Psoas muscle (tissue), 8 donors: ENCODE measurements around the gene TMPO. TPM values are rescaled to one million over a fixed set of nuclear protein-coding genes. Genes with fewer than 3 reads are reported as not detected.
"Not testable (repeated sequence)": the region's sequence is repeated elsewhere in the genome, so short reads cannot be mapped to it uniquely, and the experiment has no call there.

Source experiments
- ATAC-seq, 4 donors: fragments of 200-7000 bp; cut with Tn5 transposase; one replicate each; pipeline ENCODE4 v1.9.1; 2020; ENCODE audit warnings: moderate library complexity in 3 of 4, mild to moderate bottlenecking in 2 of 4
- DNase-seq, 2 donors: peaks; one replicate each; pipeline ENCODE4 v3.0.0-alpha.2; 2020
- H3K27ac ChIP-seq: fragments of 200-600 bp; one replicate; pipeline ENCODE4 v1.8.0; 2022
- H3K27me3 ChIP-seq, 3 donors: fragments of 200-600 bp in 1 of 3; one replicate each; pipeline versions ENCODE4 v1.6.1 to v1.8.0; 2013 to 2022; ENCODE audit warnings: low read length in 2 of 3, mild to moderate bottlenecking in 2 of 3, moderate library complexity in 1 of 3; ENCODE audit not compliant: insufficient read depth in 3 of 3
- H3K36me3 ChIP-seq, 2 donors: fragments of 200-600 bp in 1 of 2; one replicate each; pipeline versions ENCODE4 v1.6.1 to v1.8.0; 2013 to 2022; ENCODE audit warnings: low read depth in 1 of 2, mild to moderate bottlenecking in 1 of 2, moderate library complexity in 1 of 2; ENCODE audit not compliant: insufficient read depth in 1 of 2
- H3K4me1 ChIP-seq: fragments of 200-600 bp; one replicate; pipeline ENCODE4 v1.8.0; 2022
- H3K4me3 ChIP-seq: fragments of 200-600 bp; one replicate; pipeline ENCODE4 v1.8.0; 2022; ENCODE audit warnings: mild to moderate bottlenecking
- H3K9me3 ChIP-seq: fragments of 200-600 bp; one replicate; pipeline ENCODE4 v1.8.0; 2022
- WGBS, 3 donors: extraction: QIAGEN DNeasy Blood & Tissue Kit; methylation state at CpG; one replicate each; pipeline versions ENCODE4 v1.1.6 to v1.1.7; 2013; 5-methylcytosine and 5-hydroxymethylcytosine counted together
- intact Hi-C, 2 donors: fragments of 100-400 bp; cut with DNase I; formaldehyde crosslinking; loops; one replicate each; pipeline versions ENCODE4 v1.11.0 to v1.14.2; 2022
- polyA plus RNA-seq, 3 donors: library from polyadenylated mRNA; stranded (reverse); fragments of 200-250 nt; gene quantifications; one replicate each; pipeline ENCODE4 v1.2.3, GENCODE V29; 2013
- total RNA-seq, 4 donors: library from RNA; stranded (reverse); fragmentation: NEBNext Ultra II Directional in 2 of 4; extraction: Animal tissue kit (Norgen Biotek cat#: 25700) in 2 of 4; gene quantifications; one replicate each; pipeline versions ENCODE4 v1.2.1 to v1.2.4, GENCODE V29; 2021 to 2023
- TF ChIP-seq, protein P1 (sequence below): fragments of 200-600 bp; IDR thresholded peaks from one replicate; pipeline ENCODE4 v1.8.0; 2022; ENCODE audit warnings: antibody characterized with exemption
- donor health status: healthy with polysubstance abuse.
- donor health status: DM: no; HTN: no; CAD: no; lungs with moderate emphysema.
- donor health status: Bipolar disorder and iron deficiency.
- donor health status: healthy.
- donor health status: DM: yes; HTN: yes; CAD: no.
- donor health status: DM: no; HTN: no; CAD: no.
- donor health status: DM: no; HTN: no; CAD: no.
- donor health status: DM: yes; HTN: yes; CAD: no.

The TMPO gene
- total and polyA plus RNA-seq, 7 donors = 5.9 to 15.9 (median 9.1) TPM

DNA sequence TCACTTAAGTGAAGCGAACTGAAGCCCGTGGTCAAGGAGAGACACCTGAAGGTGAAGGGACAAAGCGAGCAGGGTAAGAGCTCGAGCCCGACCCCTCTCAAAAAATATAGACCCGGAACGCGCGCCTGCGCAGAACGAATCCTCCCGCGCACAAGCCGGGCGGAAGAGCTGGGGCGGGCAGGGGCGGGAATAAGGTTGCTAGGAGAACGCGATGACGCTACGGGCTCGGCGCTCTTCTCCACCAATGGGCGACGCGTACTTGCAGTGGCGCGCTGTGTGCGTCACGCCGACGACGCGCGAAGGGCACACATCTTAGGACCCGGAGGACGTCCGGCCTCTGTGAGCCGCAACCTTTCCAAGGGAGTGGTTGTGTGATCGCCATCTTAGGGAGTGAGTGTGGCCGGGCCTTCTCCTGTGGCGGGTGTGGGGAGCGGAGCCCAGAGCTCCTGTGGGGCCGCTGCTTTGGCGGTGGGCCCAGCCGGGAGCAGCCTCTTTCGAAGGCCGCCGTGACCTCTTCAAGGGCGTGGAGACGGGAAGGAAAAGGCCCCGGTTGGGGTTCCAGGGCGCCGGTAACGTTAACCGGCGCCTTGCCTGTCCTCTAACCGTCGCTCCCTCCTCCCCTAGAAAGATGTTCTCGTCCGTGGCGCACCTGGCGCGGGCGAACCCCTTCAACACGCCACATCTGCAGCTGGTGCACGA is 78.1 kb downstream of the TMPO start, which contains the start of gene SLC25A3:
TSS of gene SLC25A3 (plus strand) at position 336 of the 699 bp plus-strand sequence. CDS start at position 629, 293 bp downstream.
- 0 to 1% (median 0%) methylated on average over 61 to 67 of the region's 67 CpGs for WGBS, 3 donors
- DNase-seq (peak; percentile 95 to 99), ATAC-seq (peak; percentile 97 to 99 (median 99))
- Histone ChIP-seq H3K36me3 (peaks cover 6 to 34% of the 10 kb centered on the region in 2 donors), H3K4me3 (peak within 1 kb of the TSS; percentile 98), H3K9me3 (no peaks in the 10 kb centered on the region), H3K27ac (peak within 1 kb of the TSS; percentile 98), H3K27me3 (no peaks in the 10 kb centered on the region), H3K4me1 (peaks cover 22% of the 10 kb centered on the region)
- intact Hi-C loops = loop anchor here (2.0 to 5.0 kb wide), 3 partner anchors 51 to 91 kb away; partner anchors contain the start of genes APAF1 (in 2 of the 2) and IKBIP (in 1 of the 2)
- TF ChIP-seq, protein P1, sequence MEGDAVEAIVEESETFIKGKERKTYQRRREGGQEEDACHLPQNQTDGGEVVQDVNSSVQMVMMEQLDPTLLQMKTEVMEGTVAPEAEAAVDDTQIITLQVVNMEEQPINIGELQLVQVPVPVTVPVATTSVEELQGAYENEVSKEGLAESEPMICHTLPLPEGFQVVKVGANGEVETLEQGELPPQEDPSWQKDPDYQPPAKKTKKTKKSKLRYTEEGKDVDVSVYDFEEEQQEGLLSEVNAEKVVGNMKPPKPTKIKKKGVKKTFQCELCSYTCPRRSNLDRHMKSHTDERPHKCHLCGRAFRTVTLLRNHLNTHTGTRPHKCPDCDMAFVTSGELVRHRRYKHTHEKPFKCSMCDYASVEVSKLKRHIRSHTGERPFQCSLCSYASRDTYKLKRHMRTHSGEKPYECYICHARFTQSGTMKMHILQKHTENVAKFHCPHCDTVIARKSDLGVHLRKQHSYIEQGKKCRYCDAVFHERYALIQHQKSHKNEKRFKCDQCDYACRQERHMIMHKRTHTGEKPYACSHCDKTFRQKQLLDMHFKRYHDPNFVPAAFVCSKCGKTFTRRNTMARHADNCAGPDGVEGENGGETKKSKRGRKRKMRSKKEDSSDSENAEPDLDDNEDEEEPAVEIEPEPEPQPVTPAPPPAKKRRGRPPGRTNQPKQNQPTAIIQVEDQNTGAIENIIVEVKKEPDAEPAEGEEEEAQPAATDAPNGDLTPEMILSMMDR = no peak

DNA sequence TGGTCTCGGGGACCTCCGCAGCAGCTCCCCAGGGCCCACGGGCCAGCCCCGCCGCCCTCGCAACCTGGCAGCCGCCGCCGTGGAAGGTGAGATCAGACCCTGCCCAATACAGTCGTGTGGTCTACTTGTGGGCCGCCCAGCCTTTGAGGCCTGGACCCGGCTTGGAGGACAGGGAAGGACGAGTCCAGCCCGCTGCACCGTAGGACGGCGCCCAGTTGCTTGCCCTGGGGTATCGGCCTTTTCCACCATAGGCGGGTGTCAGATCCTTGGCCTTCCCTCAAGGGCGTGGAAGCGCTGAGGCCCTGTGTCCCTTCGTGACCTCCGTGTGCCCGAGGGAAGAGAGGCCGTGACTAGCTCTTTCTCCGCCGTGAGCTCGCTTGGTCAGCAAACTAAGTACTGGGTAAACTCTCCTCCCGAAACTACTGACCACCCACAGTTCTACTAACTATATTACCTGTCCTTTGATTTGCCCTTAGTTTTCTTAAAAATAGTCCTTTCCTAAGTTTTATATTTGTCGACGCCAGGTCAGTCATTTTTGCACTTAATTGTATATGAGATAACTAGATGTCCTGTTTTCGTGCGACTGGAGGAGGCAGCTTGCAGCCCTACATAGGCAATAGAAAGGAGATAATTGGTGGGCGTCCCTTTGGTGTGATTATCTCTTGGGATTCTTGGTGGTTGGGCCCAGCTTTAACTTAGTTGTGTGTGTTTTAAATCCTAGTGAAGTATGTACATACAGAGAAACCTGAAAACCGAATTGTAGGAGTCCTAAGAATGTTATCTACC is 78.9 kb downstream of the TMPO start:
- ATAC-seq (peak; percentile 57 to 78 (median 70)), DNase-seq (peak; percentile 57 to 81)

DNA sequence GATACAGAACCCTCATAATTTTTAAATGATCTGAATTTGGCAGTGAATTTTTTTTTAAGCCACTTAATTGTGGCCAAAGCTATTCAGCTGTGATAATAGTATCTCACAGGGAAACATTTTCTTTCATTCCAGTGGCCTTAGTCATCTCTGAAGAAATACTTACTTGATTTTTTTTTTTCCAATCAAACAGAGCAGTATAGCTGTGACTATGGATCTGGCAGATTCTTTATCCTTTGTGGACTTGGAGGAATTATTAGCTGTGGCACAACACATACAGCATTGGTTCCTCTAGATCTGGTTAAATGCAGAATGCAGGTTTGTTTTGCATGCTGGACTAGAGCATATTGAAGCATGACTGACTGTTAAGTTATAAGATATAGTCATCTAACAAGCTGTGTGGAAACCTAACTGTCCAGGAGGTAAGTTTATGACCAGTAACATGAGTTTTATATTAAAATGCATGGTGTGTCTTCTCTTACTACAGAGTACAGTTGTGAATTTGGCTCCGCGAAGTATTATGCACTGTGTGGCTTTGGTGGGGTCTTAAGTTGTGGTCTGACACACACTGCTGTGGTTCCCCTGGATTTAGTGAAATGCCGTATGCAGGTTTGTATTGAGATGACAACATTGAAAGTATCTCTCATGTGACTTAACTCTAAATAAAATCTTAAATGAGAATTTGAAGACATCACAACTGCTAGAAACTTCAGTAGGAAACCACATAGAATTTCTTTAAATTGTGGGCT is 80.0 kb downstream of the TMPO start:
- DNase-seq (no peak), ATAC-seq (no peak)
- intact Hi-C loops = no loop called here
- Histone ChIP-seq H3K27me3 (no peaks in the 10 kb centered on the region), H3K4me1 (peaks cover 22% of the 10 kb centered on the region), H3K9me3 (no peaks in the 10 kb centered on the region), H3K27ac (peak overlapping the region; percentile 98), H3K4me3 (peak overlapping the region; percentile 98), H3K36me3 (peaks cover 12 to 54% of the 10 kb centered on the region in 2 donors)
- TF ChIP-seq, protein P1 = no peak
- WGBS, 3 donors = 44 to 48% (median 47%) methylated on average over 3 of the region's 3 CpGs

More for the DNA sequence above, 78.9 kb downstream of the TMPO start:
- WGBS, 3 donors = 0 to 1% (median 0%) methylated on average over 34 to 35 of the region's 35 CpGs
- peak overlapping the region; percentile 98 for H3K4me3 ChIP-seq
- intact Hi-C loops = loop anchor here (5.0 kb wide), 2 partner anchors 53 to 92 kb away; partner anchors contain the start of gene APAF1 (in 1 of the 2)
- peak overlapping the region; percentile 98 for H3K27ac ChIP-seq
- H3K27me3 ChIP-seq = no peaks in the 10 kb centered on the region
- peaks cover 22% of the 10 kb centered on the region for H3K4me1 ChIP-seq
- no peaks in the 10 kb centered on the region for H3K9me3 ChIP-seq
- H3K36me3 ChIP-seq = peaks cover 6 to 42% of the 10 kb centered on the region in 2 donors
- TF ChIP-seq, protein P1 = no peak

DNA sequence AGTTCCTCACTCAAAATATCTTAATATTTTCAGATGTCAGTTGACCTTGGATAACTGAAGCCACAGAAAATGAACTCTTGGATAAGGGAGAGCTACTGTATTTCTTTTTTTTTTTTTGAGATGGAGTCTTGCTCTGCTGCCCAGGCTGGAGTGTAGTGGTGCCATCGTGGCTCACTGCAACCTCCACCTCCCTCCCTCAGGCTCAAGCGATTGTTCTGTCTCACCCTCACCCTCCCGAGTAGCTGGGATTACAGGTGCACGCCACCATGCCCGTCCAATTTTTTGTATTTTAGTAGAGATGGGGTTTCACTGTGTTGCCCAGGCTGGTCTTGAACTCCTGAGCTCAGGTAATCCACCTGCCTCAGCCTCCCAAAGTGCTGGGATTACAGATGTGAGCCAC is 81.9 kb downstream of the TMPO start:
- intact Hi-C loops, H3K9me3 ChIP-seq, H3K27me3 ChIP-seq, DNase-seq, ATAC-seq, H3K27ac ChIP-seq: not testable (repeated sequence)
- Histone ChIP-seq H3K4me3 (peak overlapping the region; percentile 98), H3K36me3 (peaks cover 21 to 73% of the 10 kb centered on the region in 2 donors), H3K4me1 (peaks cover 22% of the 10 kb centered on the region)
- WGBS, 3 donors = 77 to 80% (median 78%) methylated on average over 5 of the region's 5 CpGs

Other genes with a start within 250 kb of the TMPO start
- gene SLC25A3, start 78.1 kb downstream of the TMPO start, total RNA-seq = 1,000 to 10,000 TPM in 2 of 4 donors, 100 to 1,000 TPM in 2; 665 to 1,243 (median 857) TPM
- gene SLC25A3, start 78.1 kb downstream of the TMPO start, polyA plus RNA-seq = 1,000 to 10,000 TPM; 1,136 to 2,071 (median 1,328) TPM
- 1 to 10 TPM; 2.1 to 6.0 (median 3.4) TPM for gene IKBIP, start 129.2 kb downstream of the TMPO start, total RNA-seq
- gene IKBIP, start 129.2 kb downstream of the TMPO start, polyA plus RNA-seq = 1 to 10 TPM; 2.8 to 5.1 (median 3.6) TPM
- gene APAF1, start 129.7 kb downstream of the TMPO start, total RNA-seq = 1 to 10 TPM; 4.3 to 6.8 (median 5.3) TPM
- gene APAF1, start 129.7 kb downstream of the TMPO start, polyA plus RNA-seq = 10 to 100 TPM in 1 of 3 donors, 1 to 10 TPM in 2; 2.0 to 10.2 (median 2.7) TPM